Measurements from ENCODE around the gene SLC6A13. TPM values are rescaled to one million over a fixed set of nuclear protein-coding genes. Genes with fewer than 3 reads are reported as not detected.
"Not testable (repeated sequence)": the region's sequence is repeated elsewhere in the genome, so short reads cannot be mapped to it uniquely, and the experiment has no call there.

SLC6A13 gene
- polyA plus RNA-seq, 1 donor, result 3.1 TPM

DNA sequence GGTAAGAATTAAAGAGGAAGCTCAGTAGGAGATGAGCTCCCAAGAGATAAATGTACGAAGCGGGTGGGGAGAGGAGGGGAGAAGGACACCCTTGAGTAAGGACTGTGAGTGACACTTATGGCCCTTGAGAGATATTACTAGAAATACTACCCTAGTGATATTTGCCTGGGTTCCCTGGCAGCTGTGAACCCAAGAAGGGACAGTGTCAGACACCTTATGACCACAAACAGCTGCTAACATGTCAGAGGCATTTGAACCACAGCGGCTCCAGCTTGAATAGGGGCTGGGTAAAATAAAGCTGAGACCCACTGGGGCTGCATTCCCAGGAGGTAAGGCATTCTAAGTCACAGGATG is 29.0 kb downstream of the SLC6A13 start:
- no peak for DNase-seq (ENCODE audit: low read depth)

GRCh38 chr12:232731-233614 is 29.7 kb downstream of the SLC6A13 start:
- DNase-seq (ENCODE audit: low read depth), result no peak

- no peak for DNase-seq (ENCODE audit: low read depth)
Observed at GRCh38 chr12:230925-231671, 31.5 kb downstream of the SLC6A13 start.

- no peak for DNase-seq (ENCODE audit: low read depth)
Observed at GRCh38 chr12:229441-230191, 33.0 kb downstream of the SLC6A13 start.

- DNase-seq (ENCODE audit: low read depth), result no peak
Observed at GRCh38 chr12:228846-229200, 33.8 kb downstream of the SLC6A13 start.

DNA sequence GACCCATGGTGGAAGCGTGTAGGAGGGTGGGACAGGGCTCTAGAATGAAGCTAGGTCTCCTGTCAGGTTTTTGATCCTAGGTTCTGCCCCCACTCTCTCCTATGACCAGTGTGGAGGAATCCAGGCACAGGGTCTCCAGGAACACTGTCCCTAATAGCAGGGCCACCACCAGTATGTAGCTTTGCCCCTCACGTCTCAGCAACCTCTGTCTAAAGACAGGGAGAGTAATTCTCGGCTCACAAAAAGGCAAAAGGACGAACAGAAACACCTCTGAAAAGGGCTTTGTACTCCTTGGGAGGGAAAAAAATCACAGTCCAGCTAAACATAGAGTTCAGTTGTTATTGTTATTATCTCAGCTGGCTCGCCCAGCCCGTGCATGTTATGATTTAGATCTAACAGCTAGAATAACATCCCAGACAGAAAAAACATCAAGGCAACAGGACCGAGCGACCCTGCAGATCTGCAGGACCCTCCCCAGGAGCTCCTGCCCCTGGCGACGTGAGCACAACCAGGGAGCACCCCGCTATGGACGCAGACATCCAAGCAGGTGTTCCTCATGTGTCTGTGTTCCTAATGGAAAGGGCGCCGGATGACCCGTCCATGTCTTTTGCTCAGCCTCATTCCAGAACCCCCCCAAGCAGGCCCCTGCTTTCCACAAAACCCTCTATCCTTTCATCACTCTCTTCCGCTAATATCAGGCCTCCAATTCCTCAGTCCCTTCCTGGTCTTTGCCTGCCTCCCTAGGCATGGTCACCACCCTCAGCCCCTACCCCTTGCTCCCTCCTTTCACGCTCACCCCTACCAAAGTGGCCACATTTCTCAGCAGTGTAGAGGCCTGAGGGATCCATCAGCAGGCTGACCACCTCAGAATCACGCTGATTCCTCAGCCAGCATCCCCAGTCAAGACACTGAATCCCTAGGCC is 34.5 kb downstream of the SLC6A13 start:
- DNase-seq (ENCODE audit: low read depth), result no peak

DNA sequence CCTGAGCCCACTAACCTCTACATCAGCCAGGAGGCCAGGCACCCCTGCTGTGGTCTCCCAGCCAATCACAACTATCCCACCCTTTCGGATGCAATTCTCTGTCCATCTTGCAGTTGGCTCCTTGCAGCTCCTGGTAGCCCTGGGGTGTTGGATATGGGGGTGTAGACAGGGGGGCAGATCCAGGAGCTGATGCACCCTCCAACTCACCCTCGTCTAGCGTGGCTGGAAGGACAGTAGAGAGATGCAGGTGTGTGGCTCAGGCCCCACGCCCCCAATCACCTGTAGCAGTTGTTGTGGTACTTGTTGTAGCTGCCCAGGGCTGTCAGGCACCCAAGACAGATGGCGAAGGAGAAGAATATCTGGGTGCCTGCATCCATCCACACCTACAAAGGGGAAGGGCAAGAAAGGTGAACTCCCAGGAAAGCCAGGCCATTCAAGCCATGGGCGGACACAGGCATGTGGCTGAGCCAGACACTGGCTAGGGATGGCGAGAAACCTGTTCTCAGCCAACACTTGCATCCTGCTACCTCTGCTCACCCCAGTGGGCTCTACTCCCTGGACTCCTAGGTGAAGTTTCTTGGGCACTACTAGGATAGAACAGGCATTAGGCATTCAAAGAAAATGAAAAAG is 35.2 kb downstream of the SLC6A13 start:
- no peak for DNase-seq (ENCODE audit: low read depth)

DNA sequence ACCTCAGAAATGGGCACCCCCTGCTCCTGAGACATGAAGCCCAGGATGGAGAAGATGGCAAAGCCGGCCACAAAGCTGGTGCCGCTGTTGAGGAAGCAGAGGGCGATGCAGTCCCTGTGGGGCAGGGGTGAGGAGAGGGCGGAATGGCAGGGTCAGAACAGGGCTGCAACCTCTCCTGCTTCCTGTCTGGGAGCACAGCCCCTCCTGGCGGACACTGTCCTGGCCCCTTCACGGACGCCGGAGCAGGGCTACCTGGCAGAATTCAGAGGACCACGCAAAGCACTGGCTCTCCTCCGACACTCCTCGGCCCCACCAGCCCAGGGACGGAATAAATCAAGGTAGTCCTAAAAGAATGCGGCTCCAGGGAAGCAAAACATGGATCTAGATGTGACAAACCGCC is 36.2 kb downstream of the SLC6A13 start:
- no peak for DNase-seq (ENCODE audit: low read depth)

DNA sequence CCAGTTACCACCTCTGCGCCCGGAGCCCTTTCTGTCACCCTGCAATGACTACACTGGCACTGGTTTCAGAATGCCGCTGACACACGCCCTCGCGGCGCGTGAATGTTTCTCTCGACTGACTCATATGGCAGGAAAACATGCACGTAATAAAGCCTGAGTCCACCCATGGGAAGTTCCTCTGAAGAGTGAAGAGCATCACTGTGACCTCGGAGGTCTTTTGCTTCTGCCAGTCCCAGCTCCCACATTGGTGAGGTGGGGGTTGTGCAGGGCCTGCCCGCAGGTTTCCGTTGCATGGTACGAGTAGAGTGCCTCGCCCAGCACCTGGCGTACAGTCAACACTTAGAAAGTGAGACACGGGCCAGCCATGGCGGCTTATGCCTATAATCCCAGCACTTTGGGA is 37.6 kb downstream of the SLC6A13 start:
- no peak for DNase-seq (ENCODE audit: low read depth)

DNA sequence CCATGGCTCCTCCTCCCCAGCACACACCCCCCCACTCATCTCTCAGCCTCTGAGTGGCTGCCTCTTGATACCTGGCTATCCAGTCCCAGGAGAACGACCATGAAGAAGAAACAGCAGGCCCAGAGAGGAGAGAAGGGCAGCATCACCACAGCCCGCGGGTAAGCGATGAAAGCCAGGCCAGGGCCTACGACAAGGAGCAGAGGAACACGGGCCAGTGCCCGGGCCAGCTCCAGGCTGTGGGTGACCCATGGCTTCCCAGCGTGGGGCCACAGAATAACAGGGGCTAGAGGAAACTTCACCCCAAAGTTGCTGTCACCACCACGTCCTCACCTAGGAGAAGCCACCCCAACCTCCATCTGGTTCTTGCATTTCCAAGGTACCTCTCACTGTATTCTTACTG is 38.3 kb downstream of the SLC6A13 start:
- no peak for DNase-seq (ENCODE audit: low read depth)

DNA sequence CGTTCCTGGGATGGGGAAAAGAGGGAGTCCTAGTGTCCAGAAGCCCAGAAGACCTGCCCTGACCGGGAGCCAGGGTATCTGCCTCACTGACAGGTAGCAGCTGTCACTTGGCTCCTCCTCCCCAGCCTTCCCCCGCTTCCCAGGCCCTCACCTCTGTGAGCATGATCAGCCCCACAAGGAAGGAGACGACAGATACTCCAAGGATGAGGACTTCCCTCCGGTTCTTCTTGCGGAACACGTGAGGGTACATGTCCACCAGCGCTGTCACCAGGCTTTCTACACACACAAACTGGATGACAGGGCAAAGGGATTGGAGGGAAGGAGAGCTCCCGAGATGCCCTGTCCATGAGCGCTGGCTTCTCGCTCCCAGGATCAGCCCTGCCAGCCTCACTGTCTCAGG is 38.8 kb downstream of the SLC6A13 start:
- DNase-seq (ENCODE audit: low read depth), result no peak

DNA sequence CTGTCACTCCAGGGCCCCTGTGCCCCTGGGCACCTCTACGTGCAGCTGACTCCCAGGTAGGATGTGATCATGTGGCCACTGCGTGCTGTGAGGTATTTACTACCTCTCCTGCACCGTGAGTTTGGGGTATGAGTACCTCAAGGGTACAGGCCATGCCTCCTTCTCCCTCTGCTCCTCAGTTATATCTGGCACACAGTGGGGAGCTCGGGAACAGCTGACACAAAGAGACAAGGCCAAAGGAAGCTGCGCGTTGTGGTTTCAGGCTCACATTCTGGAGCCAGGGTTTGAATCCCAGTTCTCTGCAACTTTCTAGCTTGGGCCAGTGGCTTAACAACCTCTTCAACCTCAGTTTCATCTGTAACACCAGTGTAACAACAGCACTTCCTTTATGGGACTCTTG is 40.9 kb downstream of the SLC6A13 start:
- DNase-seq (ENCODE audit: low read depth), result no peak

GRCh38 chr12:220946-221550 is 41.6 kb downstream of the SLC6A13 start:
- DNase-seq (ENCODE audit: low read depth), result no peak

DNA sequence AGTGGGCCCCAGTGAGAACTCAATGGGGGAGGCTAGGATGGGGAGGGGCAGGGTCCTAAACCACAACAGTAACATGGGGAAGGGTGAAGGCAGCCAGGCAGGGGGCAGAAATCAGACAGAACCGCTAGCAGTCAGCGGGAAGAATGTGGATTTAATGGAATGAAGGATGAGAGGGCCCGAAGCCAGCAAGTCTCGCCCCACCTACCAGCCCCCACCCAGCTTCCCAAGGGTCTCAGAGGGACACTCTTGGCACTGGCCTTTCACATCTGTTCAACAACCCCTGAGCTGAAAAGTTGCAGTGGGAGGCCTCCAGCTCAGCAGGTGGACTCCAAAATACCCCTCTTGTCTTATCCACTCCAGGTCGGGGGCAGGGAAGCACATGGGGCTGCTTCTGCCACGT is 42.1 kb downstream of the SLC6A13 start:
- DNase-seq (ENCODE audit: low read depth), result no peak

DNA sequence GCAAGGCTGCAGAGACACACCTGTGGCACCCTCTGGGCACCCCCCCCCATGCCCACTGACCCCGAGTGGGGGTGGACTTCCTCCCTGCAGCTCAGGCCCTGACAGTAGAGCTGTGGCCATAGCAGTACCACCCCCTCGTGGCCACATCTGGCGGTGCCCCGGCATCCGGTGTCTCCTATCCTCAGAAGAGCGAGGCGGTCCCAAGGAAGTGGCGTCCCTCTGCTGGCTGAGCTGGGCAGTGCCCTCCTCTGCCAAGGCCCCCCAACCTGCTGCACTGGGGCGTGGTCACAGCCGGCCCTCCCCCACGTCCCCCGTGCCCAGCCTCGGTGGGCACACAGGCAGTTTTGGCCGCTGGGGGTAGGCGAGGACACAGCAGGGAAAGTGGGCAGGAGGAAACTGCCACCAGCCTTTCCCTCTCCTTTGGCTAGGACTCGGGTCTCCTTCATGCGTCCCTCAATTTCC is 42.7 kb downstream of the SLC6A13 start:
- no peak for DNase-seq (ENCODE audit: low read depth)

DNA sequence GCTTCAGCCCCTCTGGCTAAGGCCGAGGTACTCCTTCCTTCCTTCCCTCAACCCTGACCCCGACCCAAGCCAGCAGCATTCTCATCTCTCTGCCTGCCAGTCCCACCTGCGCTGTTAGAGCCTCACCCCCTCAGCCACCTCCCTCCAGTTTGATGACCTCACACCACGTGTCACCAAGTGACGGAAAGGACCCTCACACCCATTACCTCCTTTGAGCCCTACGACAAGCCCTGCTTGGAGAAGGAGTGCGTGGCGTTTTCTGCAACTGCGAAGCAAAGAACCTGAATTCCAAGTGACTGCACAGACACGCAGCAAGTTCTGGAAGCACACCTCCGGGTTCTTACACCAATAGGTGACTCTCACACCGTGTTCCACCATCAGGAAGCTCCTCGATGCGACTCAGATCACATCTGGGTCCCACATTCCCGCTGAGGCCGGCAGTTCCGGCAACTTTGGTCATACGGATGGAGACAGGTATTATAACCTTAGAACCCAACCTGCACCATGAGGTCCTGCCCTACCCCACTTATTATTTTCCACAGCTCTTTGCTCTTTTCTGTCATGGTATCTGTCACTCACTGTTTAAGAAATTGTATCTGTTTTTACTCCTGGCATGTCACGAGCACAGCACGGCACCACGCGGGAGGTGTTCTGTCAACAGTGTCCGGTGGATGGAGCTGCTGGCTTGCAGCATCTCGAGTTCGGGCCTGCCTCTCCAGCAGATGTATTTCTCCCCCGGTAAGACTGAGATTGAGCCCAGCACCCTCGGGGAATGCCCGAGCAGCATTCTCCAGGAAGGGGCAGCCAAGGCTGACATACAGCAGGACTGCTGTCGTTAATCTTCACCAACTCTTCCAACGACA is 43.7 kb downstream of the SLC6A13 start:
- no peak for DNase-seq (ENCODE audit: low read depth)

- no peak for DNase-seq (ENCODE audit: low read depth)
Observed at GRCh38 chr12:218221-218620, 44.4 kb downstream of the SLC6A13 start.

- DNase-seq (ENCODE audit: low read depth), result not testable (repeated sequence)
Observed at GRCh38 chr12:217029-217428, 45.6 kb downstream of the SLC6A13 start.

DNA sequence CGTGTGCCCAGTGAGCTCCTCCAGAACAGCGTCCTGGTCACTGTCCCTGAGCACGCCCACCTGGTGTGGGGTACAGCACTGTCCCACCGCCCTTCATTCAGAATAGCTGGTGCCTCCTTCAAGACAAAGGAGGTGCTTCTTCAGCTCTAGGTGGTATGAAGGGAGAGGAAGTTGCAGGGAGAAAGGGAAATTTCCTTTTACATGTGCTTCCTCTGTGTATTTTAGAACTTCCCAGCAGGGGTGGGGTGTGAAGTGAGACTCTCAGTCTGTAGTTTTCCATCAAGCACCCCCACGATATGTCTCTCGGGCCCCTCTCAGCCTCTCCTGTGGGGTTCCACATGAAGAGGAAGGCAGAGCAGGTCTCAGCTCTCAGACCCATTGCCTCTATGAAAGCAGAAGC is 47.5 kb downstream of the SLC6A13 start:
- no peak for DNase-seq (ENCODE audit: low read depth)

All from forelimb muscle (tissue), 1 donor.